ENCODE measurements around the gene ENPEP.
"Not testable (repeated sequence)": the region's sequence is repeated elsewhere in the genome, so short reads cannot be mapped to it uniquely, and the experiment has no call there.

ENPEP gene, protein sequence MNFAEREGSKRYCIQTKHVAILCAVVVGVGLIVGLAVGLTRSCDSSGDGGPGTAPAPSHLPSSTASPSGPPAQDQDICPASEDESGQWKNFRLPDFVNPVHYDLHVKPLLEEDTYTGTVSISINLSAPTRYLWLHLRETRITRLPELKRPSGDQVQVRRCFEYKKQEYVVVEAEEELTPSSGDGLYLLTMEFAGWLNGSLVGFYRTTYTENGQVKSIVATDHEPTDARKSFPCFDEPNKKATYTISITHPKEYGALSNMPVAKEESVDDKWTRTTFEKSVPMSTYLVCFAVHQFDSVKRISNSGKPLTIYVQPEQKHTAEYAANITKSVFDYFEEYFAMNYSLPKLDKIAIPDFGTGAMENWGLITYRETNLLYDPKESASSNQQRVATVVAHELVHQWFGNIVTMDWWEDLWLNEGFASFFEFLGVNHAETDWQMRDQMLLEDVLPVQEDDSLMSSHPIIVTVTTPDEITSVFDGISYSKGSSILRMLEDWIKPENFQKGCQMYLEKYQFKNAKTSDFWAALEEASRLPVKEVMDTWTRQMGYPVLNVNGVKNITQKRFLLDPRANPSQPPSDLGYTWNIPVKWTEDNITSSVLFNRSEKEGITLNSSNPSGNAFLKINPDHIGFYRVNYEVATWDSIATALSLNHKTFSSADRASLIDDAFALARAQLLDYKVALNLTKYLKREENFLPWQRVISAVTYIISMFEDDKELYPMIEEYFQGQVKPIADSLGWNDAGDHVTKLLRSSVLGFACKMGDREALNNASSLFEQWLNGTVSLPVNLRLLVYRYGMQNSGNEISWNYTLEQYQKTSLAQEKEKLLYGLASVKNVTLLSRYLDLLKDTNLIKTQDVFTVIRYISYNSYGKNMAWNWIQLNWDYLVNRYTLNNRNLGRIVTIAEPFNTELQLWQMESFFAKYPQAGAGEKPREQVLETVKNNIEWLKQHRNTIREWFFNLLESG

GRCh38 chr4:110475881-110476818 is at the start of gene ENPEP:
TSS of gene ENPEP (plus strand) at chr4:110476155. CDS start at chr4:110476415, 260 bp downstream.
- no peaks in the 10 kb centered on the region for H3K9me3 ChIP-seq (ENCODE audit: control insufficient read depth, low read length)
- H3K4me1 ChIP-seq (ENCODE audit: control insufficient read depth, insufficient read depth, low read length), result peaks cover 8% of the 10 kb centered on the region
- no peak within 1 kb of the TSS for H3K4me3 ChIP-seq (ENCODE audit: low read length)
- H3K27me3 ChIP-seq (ENCODE audit: control insufficient read depth, insufficient read depth, low read length), result peaks cover 16% of the 10 kb centered on the region
- H3K9ac ChIP-seq (ENCODE audit: low read length), result no peak within 1 kb of the TSS
- no peaks in the 10 kb centered on the region for H3K36me3 ChIP-seq (ENCODE audit: control insufficient read depth, insufficient read depth, low read length)

- not testable (repeated sequence) for H3K4me1 ChIP-seq (ENCODE audit: control insufficient read depth, insufficient read depth, low read length); H3K36me3 ChIP-seq (ENCODE audit: control insufficient read depth, insufficient read depth, low read length); H3K4me3 ChIP-seq (ENCODE audit: low read length); H3K9ac ChIP-seq (ENCODE audit: low read length); H3K27me3 ChIP-seq (ENCODE audit: control insufficient read depth, insufficient read depth, low read length); H3K9me3 ChIP-seq (ENCODE audit: control insufficient read depth, low read length)
Measured at GRCh38 chr4:110431805-110432204, 44.1 kb upstream of the ENPEP start.

DNA sequence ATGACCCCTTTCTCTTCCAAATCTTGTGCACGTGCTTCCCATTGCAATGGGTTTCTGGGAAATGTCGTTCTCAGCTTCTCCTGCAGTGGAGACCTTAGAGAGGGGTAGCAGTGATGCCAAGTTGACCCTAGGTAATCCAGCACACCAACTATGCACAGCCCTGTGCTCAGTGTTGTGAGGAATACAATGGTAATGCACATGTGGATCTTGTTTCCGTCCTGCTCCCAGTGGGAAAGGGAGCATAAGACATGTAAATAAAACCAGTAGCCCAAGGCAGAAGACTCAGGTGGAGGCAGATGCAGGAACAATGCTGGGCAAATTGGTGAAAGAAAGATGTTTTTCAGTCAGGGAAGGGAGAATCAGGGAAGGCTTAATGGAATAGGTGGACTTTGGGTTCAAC is 38.7 kb upstream of the ENPEP start:
- not testable (repeated sequence) for H3K27me3 ChIP-seq (ENCODE audit: control insufficient read depth, insufficient read depth, low read length); H3K9me3 ChIP-seq (ENCODE audit: control insufficient read depth, low read length); H3K9ac ChIP-seq (ENCODE audit: low read length); H3K4me1 ChIP-seq (ENCODE audit: control insufficient read depth, insufficient read depth, low read length); H3K4me3 ChIP-seq (ENCODE audit: low read length); H3K36me3 ChIP-seq (ENCODE audit: control insufficient read depth, insufficient read depth, low read length)

GRCh38 chr4:110439209-110439608 is 36.7 kb upstream of the ENPEP start:
- not testable (repeated sequence) for H3K4me3 ChIP-seq (ENCODE audit: low read length); H3K4me1 ChIP-seq (ENCODE audit: control insufficient read depth, insufficient read depth, low read length); H3K27me3 ChIP-seq (ENCODE audit: control insufficient read depth, insufficient read depth, low read length); H3K36me3 ChIP-seq (ENCODE audit: control insufficient read depth, insufficient read depth, low read length); H3K9me3 ChIP-seq (ENCODE audit: control insufficient read depth, low read length); H3K9ac ChIP-seq (ENCODE audit: low read length)

- no peaks in the 10 kb centered on the region for H3K36me3 ChIP-seq (ENCODE audit: control insufficient read depth, insufficient read depth, low read length)
- no peaks in the 10 kb centered on the region for H3K9me3 ChIP-seq (ENCODE audit: control insufficient read depth, low read length)
- H3K4me1 ChIP-seq (ENCODE audit: control insufficient read depth, insufficient read depth, low read length), result no peaks in the 10 kb centered on the region
- H3K27me3 ChIP-seq (ENCODE audit: control insufficient read depth, insufficient read depth, low read length), result no peaks in the 10 kb centered on the region
- no peak overlapping the region for H3K9ac ChIP-seq (ENCODE audit: low read length)
- H3K4me3 ChIP-seq (ENCODE audit: low read length), result no peak overlapping the region
Measured at GRCh38 chr4:110442309-110442708, 33.6 kb upstream of the ENPEP start.

DNA sequence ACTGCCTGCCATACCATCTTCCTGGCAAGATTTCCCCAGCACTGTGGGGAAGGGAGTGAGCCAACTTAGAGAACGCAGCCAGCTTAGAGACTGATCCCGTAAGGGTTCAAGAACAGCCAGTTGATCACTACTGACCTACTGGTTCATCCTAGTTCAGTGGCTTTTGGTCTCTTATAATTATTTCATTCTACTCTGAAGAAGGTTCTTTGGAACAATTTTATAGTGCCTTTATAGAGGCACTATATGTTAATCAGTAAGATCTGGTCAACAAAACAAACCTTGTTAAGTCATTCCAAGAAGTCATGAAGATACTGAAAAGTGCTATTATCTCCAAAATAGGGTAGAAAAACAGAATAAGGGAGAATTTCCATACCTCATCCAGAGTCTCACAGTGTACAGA is 33.2 kb upstream of the ENPEP start:
- Histone ChIP-seq H3K9me3 (ENCODE audit: control insufficient read depth, low read length) (no peaks in the 10 kb centered on the region), H3K4me3 (ENCODE audit: low read length) (no peak overlapping the region), H3K27me3 (ENCODE audit: control insufficient read depth, insufficient read depth, low read length) (no peaks in the 10 kb centered on the region), H3K9ac (ENCODE audit: low read length) (no peak overlapping the region), H3K4me1 (ENCODE audit: control insufficient read depth, insufficient read depth, low read length) (no peaks in the 10 kb centered on the region), H3K36me3 (ENCODE audit: control insufficient read depth, insufficient read depth, low read length) (no peaks in the 10 kb centered on the region)

- Histone ChIP-seq H3K27me3 (ENCODE audit: control insufficient read depth, insufficient read depth, low read length) (no peaks in the 10 kb centered on the region), H3K9ac (ENCODE audit: low read length) (no peak overlapping the region), H3K36me3 (ENCODE audit: control insufficient read depth, insufficient read depth, low read length) (no peaks in the 10 kb centered on the region), H3K4me3 (ENCODE audit: low read length) (no peak overlapping the region), H3K4me1 (ENCODE audit: control insufficient read depth, insufficient read depth, low read length) (no peaks in the 10 kb centered on the region), H3K9me3 (ENCODE audit: control insufficient read depth, low read length) (no peaks in the 10 kb centered on the region)
Measured at GRCh38 chr4:110449947-110450346, 26.0 kb upstream of the ENPEP start.

GRCh38 chr4:110452546-110452945 is 23.4 kb upstream of the ENPEP start:
- Histone ChIP-seq H3K36me3 (ENCODE audit: control insufficient read depth, insufficient read depth, low read length) (no peaks in the 10 kb centered on the region), H3K4me1 (ENCODE audit: control insufficient read depth, insufficient read depth, low read length) (no peaks in the 10 kb centered on the region), H3K27me3 (ENCODE audit: control insufficient read depth, insufficient read depth, low read length) (no peaks in the 10 kb centered on the region), H3K9me3 (ENCODE audit: control insufficient read depth, low read length) (no peaks in the 10 kb centered on the region), H3K4me3 (ENCODE audit: low read length) (no peak overlapping the region), H3K9ac (ENCODE audit: low read length) (no peak overlapping the region)

DNA sequence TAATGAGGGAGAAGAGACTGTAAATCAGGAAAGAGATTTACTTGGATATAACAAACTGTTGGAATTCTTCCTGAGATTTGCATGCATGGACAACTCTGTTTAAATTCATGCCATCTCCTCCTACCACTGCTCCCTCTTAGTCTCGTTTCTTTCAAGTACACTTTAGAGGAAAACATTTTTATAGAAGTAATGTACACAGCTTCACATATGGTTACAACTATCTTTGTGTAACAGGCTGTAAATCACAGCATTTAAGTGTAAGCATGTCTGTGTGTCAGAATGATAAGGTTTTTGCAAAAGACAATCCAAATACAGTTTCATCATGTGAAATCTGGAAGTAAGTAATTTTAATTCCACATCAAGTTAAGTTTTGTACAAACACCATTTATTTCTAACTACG is 21.5 kb upstream of the ENPEP start:
- no peak overlapping the region for H3K9ac ChIP-seq (ENCODE audit: low read length)
- H3K4me3 ChIP-seq (ENCODE audit: low read length), result no peak overlapping the region
- no peaks in the 10 kb centered on the region for H3K27me3 ChIP-seq (ENCODE audit: control insufficient read depth, insufficient read depth, low read length)
- H3K9me3 ChIP-seq (ENCODE audit: control insufficient read depth, low read length), result no peaks in the 10 kb centered on the region
- no peaks in the 10 kb centered on the region for H3K36me3 ChIP-seq (ENCODE audit: control insufficient read depth, insufficient read depth, low read length)
- no peaks in the 10 kb centered on the region for H3K4me1 ChIP-seq (ENCODE audit: control insufficient read depth, insufficient read depth, low read length)

- Histone ChIP-seq H3K9ac (ENCODE audit: low read length) (no peak overlapping the region), H3K4me3 (ENCODE audit: low read length) (no peak overlapping the region), H3K36me3 (ENCODE audit: control insufficient read depth, insufficient read depth, low read length) (no peaks in the 10 kb centered on the region)
Measured at GRCh38 chr4:110458494-110459266, 17.3 kb upstream of the ENPEP start.

GRCh38 chr4:110460074-110460746 is 15.7 kb upstream of the ENPEP start:
- Histone ChIP-seq H3K4me1 (ENCODE audit: control insufficient read depth, insufficient read depth, low read length) (no peaks in the 10 kb centered on the region), H3K27me3 (ENCODE audit: control insufficient read depth, insufficient read depth, low read length) (no peaks in the 10 kb centered on the region), H3K9me3 (ENCODE audit: control insufficient read depth, low read length) (no peaks in the 10 kb centered on the region), H3K36me3 (ENCODE audit: control insufficient read depth, insufficient read depth, low read length) (no peaks in the 10 kb centered on the region), H3K9ac (ENCODE audit: low read length) (no peak overlapping the region), H3K4me3 (ENCODE audit: low read length) (no peak overlapping the region)

More at GRCh38 chr4:110458494-110459266, 17.3 kb upstream of the ENPEP start:
- no peaks in the 10 kb centered on the region for H3K4me1 ChIP-seq (ENCODE audit: control insufficient read depth, insufficient read depth, low read length)
- no peaks in the 10 kb centered on the region for H3K27me3 ChIP-seq (ENCODE audit: control insufficient read depth, insufficient read depth, low read length)
- no peaks in the 10 kb centered on the region for H3K9me3 ChIP-seq (ENCODE audit: control insufficient read depth, low read length)

All from mucosa of stomach (tissue), 1 donor.